Spleen (tissue), 11 donors: ENCODE results near the gene LOXL3. TPM values are rescaled to one million over a fixed set of nuclear protein-coding genes. Genes with fewer than 3 reads are reported as not detected.

Experiments used
- DNase-seq: peaks from one replicate; pipeline ENCODE4 v3.0.0-alpha.2; 2020
- H3K27ac ChIP-seq, 8 donors: fragments of 200-600 bp; sonication (generic) in 7 of 8; 1 replicate in 4 of 8; 2 replicates in 4 of 8; pipeline versions ENCODE4 v1.5.0 to v1.8.0; 2016 to 2021; ENCODE audit warnings: inconsistent platforms in 4 of 8, mild to moderate bottlenecking in 4 of 8, moderate library complexity in 1 of 8
- H3K27me3 ChIP-seq, 7 donors: fragments of 200-600 bp; sonication (generic) in 6 of 7; replicated peaks in 1 of 7; 1 replicate in 4 of 7; 2 replicates in 3 of 7; pipeline versions ENCODE4 v1.5.0 to v1.8.0; 2016 to 2021; ENCODE audit warnings: inconsistent platforms in 3 of 7, mild to moderate bottlenecking in 1 of 7
- H3K36me3 ChIP-seq, 6 donors: fragments of 200-600 bp; sonication (generic) in 5 of 6; 1 replicate in 4 of 6; 2 replicates in 2 of 6; pipeline versions ENCODE4 v1.5.0 to v1.8.0; 2016 to 2021; ENCODE audit warnings: inconsistent platforms in 2 of 6
- H3K4me1 ChIP-seq, 6 donors: fragments of 200-600 bp; sonication (generic) in 5 of 6; 1 replicate in 3 of 6; 2 replicates in 3 of 6; pipeline versions ENCODE4 v1.5.0 to v1.8.0; 2016 to 2021; ENCODE audit warnings: inconsistent platforms in 3 of 6
- H3K4me3 ChIP-seq, 8 donors: fragments of 200-600 bp; sonication (generic) in 7 of 8; 1 replicate in 4 of 8; 2 replicates in 4 of 8; pipeline versions ENCODE4 v1.5.0 to v1.8.0; 2016 to 2021; ENCODE audit warnings: inconsistent platforms in 4 of 8, mild to moderate bottlenecking in 4 of 8, moderate library complexity in 2 of 8
- H3K9me3 ChIP-seq, 8 donors: fragments of 200-600 bp; sonication (generic) in 7 of 8; 1 replicate in 4 of 8; 2 replicates in 4 of 8; pipeline versions ENCODE4 v1.5.0 to v1.8.0; 2016 to 2021; ENCODE audit warnings: inconsistent platforms in 4 of 8
- POLR2A ChIP-seq, 3 donors: fragments of 450-650 bp; IDR thresholded peaks; one replicate each; pipeline ENCODE4 v1.5.1; 2017; ENCODE audit warnings: antibody characterized with exemption in 3 of 3, mild to moderate bottlenecking in 1 of 3
- POLR2AphosphoS5 ChIP-seq, 3 donors: sonication (generic); formaldehyde crosslinking; IDR thresholded peaks; one replicate each; pipeline ENCODE4 v1.5.1; 2017; ENCODE audit warnings: antibody characterized with exemption in 3 of 3
- WGBS, 5 donors: extraction: QIAGEN DNeasy Blood & Tissue Kit in 3 of 5; methylation state at CpG; one replicate each; pipeline versions ENCODE4 v1.1.5 to v1.1.7; 2013 to 2018; 5-methylcytosine and 5-hydroxymethylcytosine counted together
- intact Hi-C: fragments of 100-400 bp; cut with DNase I; formaldehyde crosslinking; loops from one replicate; pipeline ENCODE4 v1.15.0; 2023; ENCODE audit warnings: low total_unique reads
- polyA plus RNA-seq, 3 donors: library from polyadenylated mRNA; stranded (reverse); fragments of 200-250 nt; gene quantifications; one replicate each; pipeline ENCODE4 v1.2.1, GENCODE V29; 2013
- total RNA-seq, 7 donors: library from RNA; depleted of rRNA in 3 of 7; stranded (reverse); fragments of >200 nt in 3 of 7; fragmentation: NEBNext Ultra II Directional in 4 of 7; extraction: Animal tissue kit (Norgen Biotek cat#: 25700) in 4 of 7; gene quantifications; one replicate each; pipeline versions ENCODE4 v1.1.0 to v1.2.1, GENCODE V29; 2016 to 2021
- TF ChIP-seq, protein P1 (sequence below), 11 experiments: fragments of 200-600 bp in 7 of 11; fragments of 450-650 bp in 4 of 11; sonication (generic) in 4 of 11; IDR thresholded peaks in 8 of 11; conservative IDR thresholded peaks in 3 of 11; 1 replicate in 7 of 11; 2 replicates in 4 of 11; pipeline versions ENCODE4 v1.4.0 to v1.8.0; 2016 to 2021; ENCODE audit warnings: antibody characterized with exemption in 11 of 11, inconsistent platforms in 4 of 11, mild to moderate bottlenecking in 1 of 11
- donor health status: healthy with polysubstance abuse.
- donor health status: DM: no; HTN: no; CAD: no; lungs with moderate emphysema.
- donor health status: DM: no; HTN: no; CAD: no.
- donor health status: Bipolar disorder and iron deficiency.
- donor health status: healthy.
- donor health status: DM: no; HTN: no; CAD: no.
- donor health status: DM: yes; HTN: yes; CAD: no.

Gene LOXL3
- total and polyA plus RNA-seq, 10 donors = 1.8 to 27.4 (median 15.9) TPM

DNA sequence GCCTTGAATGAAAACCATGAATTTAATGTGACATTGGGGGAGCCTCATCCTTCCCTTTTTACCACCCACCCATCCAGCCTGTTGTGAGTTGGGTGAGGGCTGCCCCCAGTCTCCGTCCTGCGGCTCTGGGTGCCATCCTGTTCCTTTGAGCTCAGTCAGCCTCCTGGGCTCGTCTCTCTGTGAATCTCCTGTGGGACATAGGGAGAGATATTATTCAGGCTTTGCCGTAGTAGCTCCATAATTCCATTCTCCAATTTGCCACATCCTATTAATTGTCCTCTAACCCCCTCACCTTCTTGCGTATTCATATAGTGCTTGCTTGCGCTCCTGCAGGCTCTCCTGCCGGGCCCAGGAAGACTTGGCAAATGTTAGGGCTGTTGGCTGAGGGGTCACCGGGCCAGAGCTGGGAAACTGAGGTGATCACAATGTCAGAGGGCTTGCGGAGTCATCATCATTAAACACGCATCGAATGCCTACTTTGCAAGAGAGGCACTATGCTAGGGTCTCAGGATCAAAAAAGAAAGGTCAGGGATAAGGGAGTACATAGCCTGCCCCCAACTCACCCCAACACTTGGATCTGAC is 27.0 kb downstream of the LOXL3 start:
- TF ChIP-seq, protein P1, sequence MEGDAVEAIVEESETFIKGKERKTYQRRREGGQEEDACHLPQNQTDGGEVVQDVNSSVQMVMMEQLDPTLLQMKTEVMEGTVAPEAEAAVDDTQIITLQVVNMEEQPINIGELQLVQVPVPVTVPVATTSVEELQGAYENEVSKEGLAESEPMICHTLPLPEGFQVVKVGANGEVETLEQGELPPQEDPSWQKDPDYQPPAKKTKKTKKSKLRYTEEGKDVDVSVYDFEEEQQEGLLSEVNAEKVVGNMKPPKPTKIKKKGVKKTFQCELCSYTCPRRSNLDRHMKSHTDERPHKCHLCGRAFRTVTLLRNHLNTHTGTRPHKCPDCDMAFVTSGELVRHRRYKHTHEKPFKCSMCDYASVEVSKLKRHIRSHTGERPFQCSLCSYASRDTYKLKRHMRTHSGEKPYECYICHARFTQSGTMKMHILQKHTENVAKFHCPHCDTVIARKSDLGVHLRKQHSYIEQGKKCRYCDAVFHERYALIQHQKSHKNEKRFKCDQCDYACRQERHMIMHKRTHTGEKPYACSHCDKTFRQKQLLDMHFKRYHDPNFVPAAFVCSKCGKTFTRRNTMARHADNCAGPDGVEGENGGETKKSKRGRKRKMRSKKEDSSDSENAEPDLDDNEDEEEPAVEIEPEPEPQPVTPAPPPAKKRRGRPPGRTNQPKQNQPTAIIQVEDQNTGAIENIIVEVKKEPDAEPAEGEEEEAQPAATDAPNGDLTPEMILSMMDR (IDR thresholded peaks at IDR 0.05 in 8 of 11, conservative IDR thresholded peaks at IDR 0.05 in 3 of 11) = no peak
- TF ChIP-seq POLR2AphosphoS5 (IDR thresholded peaks at IDR 0.05) (no peak), POLR2A (IDR thresholded peaks at IDR 0.05) (no peak)
- Histone ChIP-seq H3K4me1 (peaks cover 19 to 48% (median 32%) of the 10 kb centered on the region in 6 donors), H3K27ac (no peak overlapping the region), H3K27me3 (no peaks in the 10 kb centered on the region), H3K36me3 (peaks cover 0 to 47% (median 30%) of the 10 kb centered on the region in 6 donors), H3K9me3 (no peaks in the 10 kb centered on the region), H3K4me3 (no peak overlapping the region)
- no peak for DNase-seq
- 94 to 99% (median 97%) methylated on average over 11 of the region's 11 CpGs for WGBS, 5 donors
- intact Hi-C loops = no loop called here

DNA sequence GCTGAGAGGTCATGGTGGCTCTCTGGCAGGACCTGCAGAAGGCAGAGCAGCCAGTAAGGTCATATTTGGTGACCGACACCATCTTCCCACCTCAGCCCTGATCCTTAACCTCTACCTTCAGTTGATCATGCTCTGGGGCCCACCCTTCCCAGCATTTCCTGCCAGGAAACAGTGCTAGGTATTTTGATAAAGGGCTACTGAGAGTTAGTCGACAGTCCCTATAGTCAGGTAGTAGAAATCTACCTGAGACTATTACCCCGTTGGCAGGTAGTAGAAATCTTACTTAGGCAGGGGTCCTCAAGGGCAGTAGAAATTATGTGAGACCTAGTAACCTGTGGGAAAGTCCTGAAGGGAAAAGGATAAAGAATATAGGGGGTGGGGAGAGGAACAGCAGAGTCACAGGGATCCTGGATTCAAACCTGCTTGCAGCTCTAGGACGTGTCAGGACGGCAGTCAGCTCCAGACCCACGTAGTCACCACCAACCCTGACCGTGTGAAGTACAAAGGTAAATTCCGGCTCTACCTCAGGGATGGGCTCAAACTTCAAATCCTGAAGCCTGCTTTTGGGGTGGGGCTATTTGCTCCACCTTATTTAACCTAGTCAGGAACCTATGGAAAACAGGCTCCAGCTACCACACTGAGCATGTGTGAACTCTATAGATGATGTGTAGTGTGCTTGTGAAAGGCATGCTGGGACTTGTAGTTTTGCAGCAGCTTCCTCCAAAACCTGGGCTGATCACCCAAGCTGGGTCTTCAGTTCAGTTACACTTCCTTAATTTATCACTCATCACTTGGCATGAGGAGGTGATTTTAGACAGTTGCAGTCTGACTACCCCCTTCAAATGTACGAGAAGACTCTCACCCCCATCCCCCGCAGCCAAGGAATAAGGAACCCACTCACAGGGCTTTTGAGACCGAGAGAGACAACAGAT is 27.8 kb downstream of the LOXL3 start, which contains the start of gene DQX1:
TSS of gene DQX1 (minus strand) at position 515 of the 932 bp plus-strand sequence. CDS start at position 13, 502 bp downstream.
- Histone ChIP-seq H3K4me1 (peaks cover 12 to 41% (median 25%) of the 10 kb centered on the region in 6 donors), H3K36me3 (peaks cover 0 to 42% (median 30%) of the 10 kb centered on the region in 6 donors), H3K4me3 (no peak within 1 kb of the TSS), H3K9me3 (no peaks in the 10 kb centered on the region), H3K27ac (no peak within 1 kb of the TSS), H3K27me3 (peaks cover 0 to under 1% (median 0%) of the 10 kb centered on the region in 7 donors)
- WGBS, 5 donors = 73 to 83% (median 77%) methylated on average over 11 of the region's 11 CpGs
- peak; percentile 55 for DNase-seq
- intact Hi-C loops = no loop called here
- TF ChIP-seq POLR2A (IDR thresholded peaks at IDR 0.05) = no peak

DNA sequence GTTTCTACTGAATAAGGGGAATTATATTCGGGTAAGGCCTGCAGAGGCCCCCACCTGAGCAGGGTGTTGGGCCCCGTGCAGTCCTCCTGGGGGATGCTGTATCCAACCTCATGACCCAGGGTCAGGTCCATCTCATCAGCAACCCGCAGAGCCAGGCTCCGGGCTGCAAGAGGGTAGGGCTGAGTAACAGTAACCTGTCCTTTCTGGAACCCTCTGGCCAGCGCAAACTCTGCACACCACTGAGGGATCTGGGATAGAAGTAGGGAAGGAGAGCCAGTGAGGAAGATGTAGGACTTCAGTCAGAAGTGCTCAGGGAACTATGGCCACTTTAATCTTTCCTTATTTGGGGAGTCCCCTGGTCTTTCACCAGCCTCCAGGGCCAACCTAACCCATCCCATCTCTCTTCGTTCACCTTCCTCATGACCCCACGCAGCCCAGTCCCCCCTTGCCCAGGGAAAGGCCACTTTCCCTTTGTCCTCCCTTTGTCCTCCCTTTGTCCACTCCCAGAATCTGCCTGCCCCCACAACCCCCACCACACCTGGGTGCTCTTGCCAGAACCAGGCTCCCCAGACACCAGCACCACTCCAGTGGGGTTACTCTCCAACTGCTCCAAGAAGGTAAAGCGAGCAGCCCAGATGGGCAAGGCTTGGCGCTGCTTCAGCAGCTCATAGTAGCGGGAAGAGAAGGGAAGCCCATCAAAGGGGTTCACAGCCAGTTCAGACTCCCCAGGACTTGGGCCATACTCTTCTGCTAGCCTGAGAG is 28.6 kb downstream of the LOXL3 start:
- intact Hi-C loops = no loop called here
- Histone ChIP-seq H3K4me3 (no peak overlapping the region), H3K27me3 (peaks cover 0 to 9% (median 0%) of the 10 kb centered on the region in 7 donors), H3K9me3 (no peaks in the 10 kb centered on the region), H3K27ac (no peak overlapping the region), H3K36me3 (peaks cover 0 to 42% (median 30%) of the 10 kb centered on the region in 6 donors), H3K4me1 (peaks cover 8 to 33% (median 18%) of the 10 kb centered on the region in 6 donors)
- peak; percentile 69 for DNase-seq
- WGBS, 5 donors = 88 to 96% (median 95%) methylated on average over 9 to 10 of the region's 10 CpGs
- TF ChIP-seq POLR2A (IDR thresholded peaks at IDR 0.05) = no peak
- TF ChIP-seq, protein P1 (IDR thresholded peaks at IDR 0.05 in 8 of 11, conservative IDR thresholded peaks at IDR 0.05 in 3 of 11) = no peak
- no peak for TF ChIP-seq POLR2AphosphoS5 (IDR thresholded peaks at IDR 0.05)

DNA sequence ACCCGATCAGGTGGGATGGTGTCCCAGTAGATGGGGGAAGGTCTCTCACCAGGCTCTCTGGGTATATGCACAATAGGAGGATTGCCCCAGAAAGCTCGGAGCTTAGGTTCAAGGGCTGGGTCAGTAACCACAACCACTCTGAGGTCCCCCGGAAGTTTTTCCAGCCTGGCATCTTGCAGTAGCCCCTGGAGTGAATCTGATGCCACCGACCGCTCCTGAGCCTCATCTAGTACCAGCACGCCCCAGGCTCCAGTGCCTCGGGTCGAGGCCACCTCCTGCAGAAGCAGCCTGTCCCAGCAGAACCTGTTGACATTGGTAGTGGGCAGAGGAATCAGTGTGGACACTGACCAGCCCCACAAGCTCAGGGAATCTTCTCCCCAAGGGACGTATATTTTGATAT is 29.7 kb downstream of the LOXL3 start:
- no peak overlapping the region for H3K27ac ChIP-seq
- H3K27me3 ChIP-seq = peaks cover 0 to 20% (median 6%) of the 10 kb centered on the region in 7 donors
- TF ChIP-seq, protein P1 (IDR thresholded peaks at IDR 0.05 in 8 of 11, conservative IDR thresholded peaks at IDR 0.05 in 3 of 11) = no peak
- no peak for TF ChIP-seq POLR2A (IDR thresholded peaks at IDR 0.05)
- no peak for TF ChIP-seq POLR2AphosphoS5 (IDR thresholded peaks at IDR 0.05)
- H3K4me1 ChIP-seq = peaks cover 8 to 30% (median 17%) of the 10 kb centered on the region in 6 donors
- 87 to 93% (median 90%) methylated on average over 5 to 9 of the region's 9 CpGs for WGBS, 5 donors
- H3K36me3 ChIP-seq = peaks cover 0 to 42% (median 30%) of the 10 kb centered on the region in 6 donors
- no peak overlapping the region for H3K4me3 ChIP-seq
- DNase-seq = peak; percentile 55
- H3K9me3 ChIP-seq = no peaks in the 10 kb centered on the region
- intact Hi-C loops = no loop called here
